ENCODE results near the gene RPS29.
"Not testable (repeated sequence)": the region's sequence is repeated elsewhere in the genome, so short reads cannot be mapped to it uniquely, and the experiment has no call there.

RPS29 gene

GRCh38 chr14:49585803-49586672, at the start of gene RPS29:
Gene RPS29, minus strand, starts transcription at chr14:49586380. Its CDS starts 34 bp downstream, at chr14:49586346.
- peak; percentile 99 for DNase-seq

GRCh38 chr14:49634547-49635334, 48.6 kb upstream of the RPS29 start, which contains the start of gene DNAAF2:
Gene DNAAF2, minus strand, starts transcription at chr14:49635244. Its CDS starts 95 bp downstream, at chr14:49635149.
- peak; percentile 65 to 78 for DNase-seq

GRCh38 chr14:49633640-49634546, 47.7 kb upstream of the RPS29 start:
- peak; percentile 94 to 95 for DNase-seq

DNA sequence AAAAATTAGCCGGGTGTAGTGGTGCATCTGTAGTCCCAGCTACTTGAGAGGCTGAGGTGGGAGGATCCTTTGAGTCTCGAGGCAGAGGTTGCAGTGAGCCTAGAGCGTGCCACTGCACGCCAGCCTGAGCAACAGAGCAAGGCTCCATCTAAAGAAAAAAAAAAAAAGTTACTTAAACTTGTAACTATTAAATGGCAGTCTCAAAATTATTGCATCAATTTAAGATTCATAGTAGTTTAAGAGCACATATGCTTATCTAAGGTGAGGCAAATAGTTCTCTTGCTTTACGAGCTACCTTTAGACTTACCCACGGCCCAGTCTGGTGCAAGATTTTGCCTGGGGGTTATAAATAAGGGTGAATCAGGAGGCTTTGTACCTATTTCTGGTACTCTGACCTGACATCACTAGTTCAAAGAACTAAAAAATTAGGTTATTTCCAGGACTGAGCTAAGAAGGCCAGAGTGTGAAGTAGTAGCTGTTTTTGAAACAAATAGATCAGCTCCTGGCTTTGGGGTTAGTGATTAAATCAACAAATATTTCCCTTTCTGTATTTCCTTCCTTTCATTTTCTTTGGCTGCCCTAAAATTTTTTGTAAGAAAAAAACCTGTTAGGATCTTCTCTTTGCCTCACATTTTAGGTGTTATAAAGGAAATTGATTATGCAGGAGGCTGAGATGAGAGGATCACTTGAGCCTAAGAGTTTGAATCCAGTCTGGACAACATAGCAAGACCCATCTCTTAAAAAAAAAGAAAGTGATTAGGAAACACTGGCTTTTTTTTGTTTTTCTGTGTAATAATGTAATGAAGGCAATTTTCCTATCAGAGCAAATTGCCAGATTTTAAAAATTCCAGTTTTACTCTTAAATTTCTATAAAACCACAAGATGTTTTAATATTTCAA, 38.0 kb upstream of the RPS29 start:
- DNase-seq: peak in 1 of 2 donors; percentile 72

DNA sequence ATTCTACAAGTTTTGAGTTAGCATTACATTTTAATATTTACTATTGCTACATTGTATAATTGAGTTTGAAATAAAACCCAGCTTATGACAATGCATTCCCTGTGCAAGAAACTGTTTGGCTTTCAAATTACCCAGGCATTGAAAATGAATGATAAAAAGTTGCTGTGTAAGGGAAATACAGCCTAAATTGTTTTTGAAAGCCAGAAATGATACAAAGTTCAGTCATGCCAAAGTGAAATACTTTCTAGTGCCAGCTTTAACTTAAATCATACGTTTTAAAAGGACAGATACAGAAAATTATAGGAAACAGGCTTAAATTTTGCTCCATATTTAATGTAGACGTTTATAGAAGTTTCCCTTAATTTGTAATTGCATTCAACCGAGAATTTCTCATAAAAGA, 37.2 kb upstream of the RPS29 start:
- DNase-seq: no peak

DNA sequence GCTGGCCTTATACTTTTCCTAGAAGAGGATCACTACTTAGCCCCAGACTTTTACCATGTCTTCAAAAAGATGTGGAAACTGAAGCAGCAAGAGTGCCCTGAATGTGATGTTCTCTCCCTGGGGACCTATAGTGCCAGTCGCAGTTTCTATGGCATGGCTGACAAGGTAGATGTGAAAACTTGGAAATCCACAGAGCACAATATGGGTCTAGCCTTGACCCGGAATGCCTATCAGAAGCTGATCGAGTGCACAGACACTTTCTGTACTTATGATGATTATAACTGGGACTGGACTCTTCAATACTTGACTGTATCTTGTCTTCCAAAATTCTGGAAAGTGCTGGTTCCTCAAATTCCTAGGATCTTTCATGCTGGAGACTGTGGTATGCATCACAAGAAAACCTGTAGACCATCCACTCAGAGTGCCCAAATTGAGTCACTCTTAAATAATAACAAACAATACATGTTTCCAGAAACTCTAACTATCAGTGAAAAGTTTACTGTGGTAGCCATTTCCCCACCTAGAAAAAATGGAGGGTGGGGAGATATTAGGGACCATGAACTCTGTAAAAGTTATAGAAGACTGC, 35.9 kb upstream of the RPS29 start:
- DNase-seq: no peak

DNA sequence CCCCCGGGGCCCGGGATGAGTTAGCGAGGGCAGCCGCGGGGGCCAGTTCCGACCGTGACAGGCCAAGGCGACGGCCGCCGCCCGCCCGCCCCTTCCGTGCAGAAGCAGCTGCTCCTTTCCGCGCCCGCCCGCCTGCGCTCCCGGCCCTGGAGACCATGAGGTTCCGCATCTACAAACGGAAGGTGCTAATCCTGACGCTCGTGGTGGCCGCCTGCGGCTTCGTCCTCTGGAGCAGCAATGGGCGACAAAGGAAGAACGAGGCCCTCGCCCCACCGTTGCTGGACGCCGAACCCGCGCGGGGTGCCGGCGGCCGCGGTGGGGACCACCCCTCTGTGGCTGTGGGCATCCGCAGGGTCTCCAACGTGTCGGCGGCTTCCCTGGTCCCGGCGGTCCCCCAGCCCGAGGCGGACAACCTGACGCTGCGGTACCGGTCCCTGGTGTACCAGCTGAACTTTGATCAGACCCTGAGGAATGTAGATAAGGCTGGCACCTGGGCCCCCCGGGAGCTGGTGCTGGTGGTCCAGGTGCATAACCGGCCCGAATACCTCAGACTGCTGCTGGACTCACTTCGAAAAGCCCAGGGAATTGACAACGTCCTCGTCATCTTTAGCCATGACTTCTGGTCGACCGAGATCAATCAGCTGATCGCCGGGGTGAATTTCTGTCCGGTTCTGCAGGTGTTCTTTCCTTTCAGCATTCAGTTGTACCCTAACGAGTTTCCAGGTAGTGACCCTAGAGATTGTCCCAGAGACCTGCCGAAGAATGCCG, 35.1 kb upstream of the RPS29 start:
- peak; percentile 68 to 70 for DNase-seq

DNA sequence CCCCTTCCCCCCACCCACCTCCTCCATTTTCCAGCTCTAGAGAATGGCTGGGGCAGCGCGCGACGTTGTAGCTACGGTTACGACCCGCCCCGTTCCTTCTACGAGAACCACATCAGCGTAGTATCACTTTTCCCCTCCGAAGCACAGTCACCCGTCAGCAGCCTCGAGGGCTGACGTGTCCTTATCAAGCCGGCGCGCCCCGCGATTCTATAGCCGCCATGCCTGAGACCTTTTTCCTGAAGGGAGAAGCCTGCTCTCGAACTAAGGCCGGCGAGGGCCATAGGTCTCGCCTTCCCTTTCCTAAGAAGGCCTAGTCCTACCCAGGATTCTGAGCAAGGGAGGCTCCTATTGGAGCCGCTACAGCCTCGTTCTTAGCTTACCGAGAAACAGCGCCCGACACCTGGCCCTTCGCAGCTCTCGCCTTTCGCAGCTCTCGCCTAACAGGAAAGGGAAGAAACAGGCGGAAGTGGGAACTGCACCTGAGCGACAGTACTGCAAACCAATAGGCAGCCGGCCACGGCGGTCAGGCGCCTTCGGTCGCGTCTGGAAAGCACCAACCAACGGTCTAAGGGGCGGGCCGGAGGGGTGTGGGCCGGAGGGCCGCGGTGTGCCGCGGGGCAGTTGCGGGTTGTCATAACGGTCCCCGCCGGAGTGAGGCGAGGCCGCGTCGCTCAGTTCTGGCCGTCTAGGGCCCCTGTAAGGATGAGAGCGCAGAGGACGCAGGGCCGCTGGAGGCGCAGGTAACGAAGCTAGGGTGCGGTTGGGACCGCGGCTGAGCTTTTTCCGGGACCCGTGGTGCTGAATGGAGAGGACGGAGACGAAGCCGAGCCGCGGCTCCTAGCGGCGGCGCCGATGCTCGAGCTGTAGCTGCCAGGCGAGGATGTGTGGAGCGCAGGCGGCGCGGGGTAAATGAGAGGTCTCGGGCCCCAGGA, 34.3 kb upstream of the RPS29 start, which contains the start of the genes MGAT2 and RPL36AL:
Gene MGAT2 (plus strand): TSS at position 618 of the 932 bp plus-strand sequence. CDS start 470 bp downstream, outside the sequence.
Gene RPL36AL (minus strand): TSS at position 445 of the 932 bp plus-strand sequence. CDS start 1,522 bp downstream, outside the sequence.
- DNase-seq: peak; percentile 94 to 95

- no peak for DNase-seq
These were observed 33.5 kb upstream of the RPS29 start for GRCh38 chr14:49619730-49620129.

DNA sequence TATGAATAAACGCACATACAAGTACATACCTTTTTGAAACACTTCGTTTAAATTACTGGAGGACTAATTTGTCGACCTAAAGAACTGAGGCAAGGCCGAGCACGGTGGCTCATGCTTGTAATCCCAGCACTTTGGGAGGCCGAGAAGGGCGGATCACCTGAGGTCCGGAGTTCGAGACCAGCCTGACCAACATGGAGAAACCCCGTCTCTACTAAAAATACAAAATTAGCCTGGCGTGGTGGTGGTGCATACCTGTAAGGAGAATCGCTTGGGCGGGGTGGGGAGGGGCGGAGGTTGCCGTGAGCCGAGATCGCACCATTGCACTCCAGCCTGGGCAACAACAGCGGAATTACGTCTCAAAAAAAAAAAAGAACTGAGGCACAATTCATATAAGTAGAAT, 33.1 kb upstream of the RPS29 start:
- not testable (repeated sequence) for DNase-seq

DNA sequence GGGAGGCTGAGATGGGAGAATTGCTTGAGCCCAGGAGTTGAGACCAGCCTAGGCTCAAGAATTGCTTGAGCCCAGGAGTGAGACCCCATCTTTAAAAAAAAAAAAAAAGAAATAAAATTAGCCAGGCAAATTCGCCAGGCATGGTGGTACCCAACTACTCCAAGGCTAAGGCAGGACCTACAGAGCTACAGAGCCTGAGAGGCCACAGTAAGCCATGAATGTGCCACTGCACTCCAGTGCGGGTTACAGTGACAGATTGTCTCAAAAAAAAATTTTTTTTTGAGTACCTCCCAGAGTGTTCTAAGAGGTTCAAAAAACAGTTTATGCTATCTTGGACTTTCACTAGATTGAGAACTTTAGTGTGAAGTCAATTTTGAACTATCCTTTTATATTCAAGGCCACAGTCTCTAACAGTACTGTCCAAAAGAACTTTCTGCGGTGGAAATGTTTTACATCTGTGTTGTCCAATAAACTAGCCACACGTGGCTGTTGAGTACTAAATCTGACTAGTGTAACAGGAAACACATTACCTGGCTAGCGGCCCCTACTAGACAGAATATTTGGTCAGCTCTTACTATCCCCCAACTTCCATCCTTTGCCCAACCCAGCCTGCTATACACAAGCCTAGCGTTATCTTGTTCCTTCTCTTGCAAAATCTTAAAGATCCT, 31.8 kb upstream of the RPS29 start:
- DNase-seq: no peak

- no peak for DNase-seq
These were observed 29.6 kb upstream of the RPS29 start for GRCh38 chr14:49615776-49616175.

GRCh38 chr14:49614196-49614595, 28.0 kb upstream of the RPS29 start:
- DNase-seq: no peak

DNA sequence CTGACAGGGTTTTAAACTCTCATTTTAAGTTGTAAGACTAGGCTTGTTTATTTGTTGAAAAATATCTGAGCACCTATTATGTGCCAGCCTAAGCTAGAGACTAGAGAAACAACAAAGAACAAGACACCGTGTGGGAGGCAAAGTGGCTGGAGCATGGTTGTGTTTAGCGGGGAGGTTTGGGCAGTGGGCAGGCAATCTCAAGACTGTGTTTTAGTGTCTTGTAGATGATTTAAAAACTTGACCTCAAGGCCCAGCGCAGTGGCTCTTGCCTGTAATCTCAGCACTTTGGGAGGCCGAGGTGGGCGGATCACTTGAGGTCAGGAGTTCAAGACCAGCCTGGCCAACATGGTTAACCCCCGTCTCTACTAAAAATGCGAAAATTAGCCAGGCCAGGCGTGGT, 26.5 kb upstream of the RPS29 start:
- no peak for DNase-seq

- DNase-seq: no peak
These were observed 26.1 kb upstream of the RPS29 start for GRCh38 chr14:49612251-49612650.

GRCh38 chr14:49607583-49607982, 21.4 kb upstream of the RPS29 start:
- DNase-seq: no peak

DNA sequence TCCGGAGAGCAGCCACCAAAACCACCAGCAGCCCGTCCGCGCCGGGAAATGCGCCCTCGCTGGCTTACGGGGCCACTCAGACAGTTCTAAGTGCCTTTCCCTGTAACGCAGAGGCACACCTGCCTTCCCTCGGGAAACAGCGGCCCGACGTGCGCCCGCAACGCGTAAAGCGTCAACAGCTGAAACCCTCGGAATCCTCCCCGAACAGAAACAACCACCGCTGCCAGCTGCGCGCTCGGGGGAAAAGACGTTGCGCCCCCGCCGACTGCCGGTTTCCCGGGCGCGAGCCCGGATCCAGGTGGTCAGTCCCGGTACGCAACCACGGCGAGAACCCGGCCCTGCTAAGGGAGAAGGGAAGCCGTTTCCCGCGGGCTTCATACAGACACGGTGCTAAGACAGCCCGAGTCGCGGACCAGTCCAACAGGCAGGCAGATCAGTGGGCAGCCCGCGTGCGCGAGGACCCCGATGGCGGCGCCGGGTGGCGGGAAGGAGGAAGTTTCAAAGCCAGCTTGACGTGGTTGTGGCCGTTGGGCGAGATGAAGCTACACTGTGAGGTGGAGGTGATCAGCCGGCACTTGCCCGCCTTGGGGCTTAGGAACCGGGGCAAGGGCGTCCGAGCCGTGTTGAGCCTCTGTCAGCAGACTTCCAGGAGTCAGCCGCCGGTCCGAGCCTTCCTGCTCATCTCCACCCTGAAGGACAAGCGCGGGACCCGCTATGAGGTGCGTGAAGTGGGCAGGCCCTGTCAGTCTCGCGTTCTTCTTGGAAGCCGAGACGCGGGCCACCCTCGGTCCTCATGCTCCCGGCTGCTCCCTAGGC, 12.5 kb upstream of the RPS29 start, which contains the start of gene LRR1:
Gene LRR1 (plus strand): TSS at position 456 of the 816 bp plus-strand sequence. CDS start 81 bp downstream, at position 537.
- peak; percentile 83 to 88 for DNase-seq

Data from CD4-positive, alpha-beta T cell treated with Interferon alpha-2 for 1 hour (primary cell).